SW 1271 (cell line): ENCODE results near the gene KCNG1.

Experiments
- DNase-seq, 2 experiments: peaks; one replicate each; lab custom pipeline; 2025; lab: John Stamatoyannopoulos, UW

KCNG1 gene

DNA sequence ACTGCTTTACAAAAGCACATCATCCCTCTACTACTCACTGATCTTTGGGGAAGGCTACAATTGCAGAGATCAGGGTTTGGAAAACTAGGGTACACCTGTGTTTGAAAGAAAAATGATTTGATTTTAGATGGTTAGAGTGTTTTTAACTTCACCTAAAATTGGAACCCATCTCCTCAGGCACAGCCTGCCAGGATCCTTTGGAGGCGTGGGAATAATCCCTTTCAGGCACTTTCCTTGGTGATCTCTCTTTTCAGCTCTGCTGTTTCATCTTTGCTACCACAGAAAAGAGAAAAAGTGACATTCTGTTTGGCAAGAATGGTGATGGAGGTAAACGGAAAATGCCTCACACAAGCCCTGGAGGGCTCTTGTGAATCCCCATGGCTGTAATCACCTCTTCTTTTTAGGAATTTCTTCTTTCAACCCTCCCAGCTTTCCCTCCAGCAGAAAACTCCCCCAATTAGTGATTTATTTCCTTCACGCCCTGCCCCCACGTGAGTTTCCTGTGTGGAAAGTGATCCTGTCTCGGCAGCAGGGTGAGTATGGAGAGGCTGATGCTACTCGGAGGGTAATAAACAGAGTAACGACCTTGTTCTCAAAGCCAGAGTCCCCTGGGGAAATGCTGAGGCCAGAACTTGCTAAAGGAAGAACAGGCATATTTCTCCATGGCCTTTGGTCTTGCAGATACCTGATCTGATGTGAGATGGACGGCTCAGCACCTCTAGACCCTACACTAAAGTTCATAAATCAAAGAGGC lies 9.2 kb downstream of the KCNG1 start:
- DNase-seq = no peak

DNA sequence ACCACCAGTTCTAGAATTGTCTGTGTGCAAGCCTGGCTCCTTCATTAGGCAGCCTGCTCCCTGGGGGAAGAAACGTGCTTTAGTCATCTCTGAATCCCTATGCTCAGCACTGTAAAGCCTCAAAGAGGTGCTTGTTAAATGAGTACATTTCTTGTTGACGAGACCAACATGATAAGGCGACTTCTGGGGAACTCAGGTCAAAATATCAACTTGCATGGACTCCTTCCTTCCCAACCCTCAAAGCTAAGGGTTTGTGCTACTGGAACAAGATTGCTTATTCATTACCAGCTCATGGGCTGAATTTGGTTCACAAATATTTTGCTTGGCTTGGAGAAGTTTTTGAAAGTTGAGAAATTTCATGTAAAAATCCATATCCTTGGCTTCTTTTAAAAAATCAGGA lies 10.6 kb downstream of the KCNG1 start:
- no peak for DNase-seq

- no peak for DNase-seq
These were observed 11.4 kb downstream of the KCNG1 start for GRCh38 chr20:51011479-51011878.

DNA sequence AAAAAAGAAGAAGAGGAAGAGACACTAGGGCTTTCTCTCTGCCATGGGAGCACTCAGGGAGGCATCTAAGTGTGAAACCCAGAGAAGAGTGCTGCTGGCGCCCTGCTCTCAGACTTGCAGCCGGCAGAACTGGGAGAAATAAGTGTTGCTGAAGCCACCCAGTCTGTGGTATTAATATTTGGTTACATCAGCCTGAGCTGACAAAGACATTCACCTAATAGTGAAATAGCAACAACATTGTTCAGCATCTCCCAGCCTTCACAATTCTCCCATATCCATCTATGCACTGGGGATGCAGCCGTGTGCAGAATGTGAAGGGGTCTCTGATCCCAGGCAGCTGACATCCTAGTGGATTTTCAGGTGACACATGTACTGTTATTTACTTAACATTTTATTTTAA lies 12.0 kb downstream of the KCNG1 start:
- DNase-seq = no peak

DNA sequence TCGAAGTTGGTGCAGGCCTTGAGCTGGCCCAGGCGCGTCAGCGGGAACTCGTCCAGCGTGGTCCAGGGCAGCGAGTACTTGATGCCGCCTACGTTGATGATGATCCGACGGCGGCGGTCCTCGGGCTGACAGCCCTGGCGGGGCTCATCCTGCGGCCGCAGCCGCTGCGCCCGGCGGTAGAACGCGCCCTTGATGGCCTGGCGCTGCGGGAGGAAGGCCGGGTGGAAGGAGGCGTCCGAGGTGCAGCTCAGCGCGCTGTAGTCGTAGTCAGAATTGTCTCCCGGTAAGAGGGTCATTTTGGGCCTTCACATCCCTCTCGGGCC lies 12.9 kb downstream of the KCNG1 start:
- no peak for DNase-seq

DNA sequence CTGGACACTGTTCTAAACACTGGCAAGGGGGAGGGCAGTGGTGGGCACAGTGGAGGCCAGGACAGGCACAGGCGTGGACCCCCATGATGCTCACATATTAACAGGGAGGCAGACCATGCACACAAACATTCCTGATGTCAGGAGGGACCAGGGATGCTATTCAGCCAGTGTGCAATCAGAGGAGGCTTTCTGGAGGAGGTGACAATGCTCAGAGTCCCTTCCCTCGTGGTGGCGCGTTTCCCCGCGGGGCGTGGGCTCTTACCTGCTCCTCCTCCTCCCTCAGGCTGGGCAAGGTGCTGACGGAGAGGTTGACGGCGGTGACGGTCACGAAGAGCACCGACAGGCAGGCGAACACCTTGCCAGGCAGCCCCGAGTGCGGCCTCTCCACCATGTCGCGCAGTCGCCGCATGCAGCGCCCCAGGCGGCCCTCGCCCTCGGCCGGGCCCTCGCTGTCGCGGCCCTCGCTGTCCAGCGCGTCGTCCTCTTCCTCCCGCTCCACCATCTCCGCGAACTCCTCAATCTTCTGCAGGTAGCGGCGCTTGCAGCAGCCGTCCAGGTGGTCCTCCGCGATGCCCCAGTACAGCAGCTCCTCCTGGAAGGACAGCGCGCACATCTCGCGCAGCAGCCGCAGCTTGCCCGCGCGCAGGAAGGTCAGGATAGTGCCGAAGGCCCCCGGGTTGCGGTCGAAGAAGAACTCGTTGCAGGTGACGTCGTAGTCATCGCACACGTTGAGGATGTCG lies 13.4 kb downstream of the KCNG1 start:
- DNase-seq = no peak

GRCh38 chr20:51008718-51009117 lies 14.2 kb downstream of the KCNG1 start:
- no peak for DNase-seq

- no peak for DNase-seq
These were observed 17.7 kb downstream of the KCNG1 start for GRCh38 chr20:51005214-51005613.

DNA sequence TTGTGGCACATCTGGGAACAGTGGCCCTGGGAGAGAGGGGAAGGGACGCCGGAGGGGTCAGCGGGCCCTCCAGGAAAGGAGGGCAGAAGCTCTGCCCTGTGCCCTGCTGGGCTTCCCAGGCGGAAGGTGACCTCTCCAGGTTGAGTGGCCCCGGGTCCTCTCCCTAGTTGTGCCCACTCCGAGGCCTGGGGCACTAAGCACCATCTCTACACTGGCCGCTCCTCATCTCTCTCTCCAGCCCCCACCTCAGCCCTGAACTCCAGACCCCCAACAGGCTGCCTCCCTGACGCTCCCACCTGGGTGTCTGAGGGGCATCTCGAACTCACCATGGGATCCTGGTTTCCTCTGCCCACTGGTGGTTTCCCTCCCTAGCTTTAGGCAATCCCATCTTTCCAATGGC lies 18.1 kb downstream of the KCNG1 start:
- no peak for DNase-seq

GRCh38 chr20:51004305-51004727 lies 18.6 kb downstream of the KCNG1 start:
- DNase-seq = no peak

- no peak for DNase-seq
These were observed 19.2 kb downstream of the KCNG1 start for GRCh38 chr20:51003753-51004152.

GRCh38 chr20:51002633-51003032 lies 20.3 kb downstream of the KCNG1 start:
- no peak for DNase-seq

GRCh38 chr20:51001430-51002265 lies 21.3 kb downstream of the KCNG1 start:
- DNase-seq = no peak

DNA sequence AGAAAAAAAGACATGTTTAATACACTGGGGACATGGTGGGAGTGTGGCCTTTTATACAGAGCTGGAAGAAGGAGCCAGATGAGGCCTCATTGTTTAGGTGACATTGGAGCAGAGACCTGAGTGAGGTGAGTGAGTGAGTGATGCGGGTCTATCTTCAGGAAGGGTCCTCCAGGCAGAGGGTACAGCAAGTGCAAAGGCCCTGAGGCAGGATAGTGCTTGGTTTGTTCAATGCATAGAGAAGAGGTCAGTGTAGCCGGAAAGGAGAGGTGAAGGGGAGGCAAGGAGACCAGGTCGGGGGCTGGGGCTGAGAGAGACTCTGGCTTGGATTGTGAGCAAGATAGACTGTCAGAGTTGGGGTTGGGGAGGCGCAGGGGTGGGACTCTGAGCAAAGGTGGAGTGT lies 23.6 kb downstream of the KCNG1 start:
- DNase-seq = no peak

GRCh38 chr20:50996901-50997865 lies 25.7 kb downstream of the KCNG1 start:
- no peak for DNase-seq

DNA sequence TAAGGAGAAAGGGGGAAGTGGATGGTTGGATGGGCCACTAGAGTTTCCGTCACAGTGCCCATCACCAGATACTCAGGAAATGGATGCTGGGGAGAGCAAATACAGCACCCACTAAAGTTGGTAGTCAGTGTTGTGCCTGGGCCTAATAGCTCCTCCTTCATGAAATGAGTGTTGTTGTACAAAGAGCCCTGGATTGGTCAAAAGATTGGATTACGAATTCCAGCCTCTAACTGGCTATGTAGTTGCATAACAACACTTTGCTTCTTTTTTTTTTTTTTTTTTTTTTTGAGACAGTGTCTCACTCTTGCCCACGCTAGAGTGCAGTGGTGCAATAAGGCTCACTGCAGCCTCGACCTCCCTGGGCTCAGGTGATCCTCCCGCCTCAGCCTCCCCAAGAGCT lies 27.4 kb downstream of the KCNG1 start:
- DNase-seq = no peak

GRCh38 chr20:50993876-50994275 lies 29.0 kb downstream of the KCNG1 start:
- DNase-seq = no peak

DNA sequence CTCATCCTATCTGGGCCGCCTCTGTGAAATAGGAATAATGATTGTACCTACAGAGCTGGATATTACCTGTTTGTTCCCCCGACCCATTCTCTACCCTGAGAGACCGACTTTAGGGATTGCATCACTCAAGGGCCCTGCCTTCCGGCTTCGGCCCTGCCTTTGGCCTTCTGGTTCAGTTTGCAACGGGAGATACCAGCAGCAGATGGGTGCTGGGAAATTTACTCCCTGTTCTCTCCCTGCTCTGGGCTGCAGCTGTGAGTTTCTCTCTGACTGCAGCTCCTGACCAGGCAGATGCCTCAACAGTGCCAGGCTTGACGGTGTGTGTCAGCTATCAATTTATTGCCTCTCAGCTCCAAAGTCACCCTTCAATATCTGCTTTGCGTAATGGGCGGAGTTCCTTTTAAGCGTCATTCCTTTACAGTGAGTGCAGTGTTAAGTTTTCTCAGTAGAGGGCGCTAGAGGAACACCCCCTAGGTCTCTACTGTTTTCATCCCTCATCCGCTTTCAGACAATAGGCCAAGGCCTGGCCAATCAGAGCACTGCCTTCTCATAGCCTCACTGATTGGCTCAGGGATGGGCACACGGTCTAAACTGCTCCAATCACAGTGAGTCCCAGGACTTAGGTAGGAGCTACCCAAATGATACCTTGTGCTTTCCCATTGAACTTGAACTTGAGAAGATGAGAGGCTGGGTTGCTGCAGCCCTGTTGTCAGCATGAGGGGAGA lies 30.0 kb downstream of the KCNG1 start:
- peak; percentile 55 to 75 for DNase-seq

DNA sequence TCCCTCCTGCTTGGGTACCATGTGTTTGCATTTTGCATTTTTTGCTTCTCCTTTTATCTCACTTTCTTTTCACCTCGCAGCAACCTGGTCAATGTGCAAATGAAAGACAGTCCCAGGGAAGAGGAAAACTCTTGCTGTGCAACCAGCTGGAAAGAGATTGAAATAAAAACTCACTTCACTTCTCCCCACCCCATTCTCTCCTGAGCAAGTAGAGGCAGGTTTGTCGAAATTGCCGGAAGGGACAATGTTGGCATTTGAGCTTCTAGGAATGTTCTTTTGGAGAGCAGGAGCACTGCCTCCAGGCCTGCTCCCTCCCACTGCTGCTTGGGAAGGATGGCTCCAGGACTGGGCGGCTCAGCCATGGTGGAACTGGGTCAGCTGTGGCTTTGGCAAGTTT lies 30.6 kb downstream of the KCNG1 start:
- no peak for DNase-seq

GRCh38 chr20:50991076-50991475 lies 31.8 kb downstream of the KCNG1 start:
- no peak for DNase-seq
